ENCODE data around the gene SESN2. TPM values are rescaled to one million over a fixed set of nuclear protein-coding genes. Genes with fewer than 3 reads are reported as not detected.

Gene SESN2
- total RNA-seq, 1 experiment from 2014 or later = 36.8 TPM

DNA sequence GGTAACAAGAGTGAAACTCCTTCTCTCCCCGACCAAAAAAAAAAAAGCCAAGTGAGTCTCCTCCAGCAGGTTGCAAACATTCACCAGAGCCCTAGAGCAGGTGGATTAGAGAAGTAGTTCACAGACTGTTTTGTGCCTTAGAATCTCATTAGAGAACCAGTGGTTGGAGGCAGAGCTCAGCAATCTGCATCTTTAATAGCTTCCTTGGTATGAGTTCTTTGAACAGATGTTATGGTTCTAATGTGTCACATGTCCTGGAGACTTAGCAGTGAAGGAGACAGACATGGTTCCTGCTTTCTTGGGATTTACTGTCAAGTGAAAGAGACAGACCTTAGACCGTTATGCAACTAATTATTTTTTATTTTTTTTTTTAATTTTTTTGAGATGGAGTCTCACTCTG lies 26.8 kb downstream of the SESN2 start:
- DNase-seq (ENCODE audit: low read depth, low spot score) = no peak
- no peaks in the 10 kb centered on the region for H3K27me3 ChIP-seq (ENCODE audit: insufficient read depth, low read length)
- H3K79me2 ChIP-seq (ENCODE audit: insufficient read depth, low read length) = no peaks in the 10 kb centered on the region
- ChIA-PET CTCF (no interaction called here), POLR2A (interaction anchor here (1.7 kb wide), 1 partner anchor 37 kb away, joined by 6 read pairs; no protein-coding TSS in a partner anchor), RAD21 (ENCODE audit: low non-redundant PET in 1 of 2, low total read pairs in 2 of 2, uncharacterized antibody in 2 of 2, unreplicated experiment in 2 of 2) (no interaction called here)
- BruUV-seq (replicated peaks) = no TSS peak
- intact Hi-C loops (cut with micrococcal nuclease) = no loop called here
- H3K36me3 ChIP-seq (ENCODE audit: control insufficient read depth in 1 of 2, insufficient read depth in 2 of 2, low read length in 2 of 2) = peaks cover 0 to 1% of the 10 kb centered on the region in 2 experiments; a peak in 1 of 4 replicates
- H4K20me1 ChIP-seq (ENCODE audit: insufficient read depth) = no peaks in the 10 kb centered on the region
- TF ChIP-seq POLR2AphosphoS5 (IDR thresholded peaks at IDR 0.05; ENCODE audit: low read depth, low read length) (no peak), SRF (IDR thresholded peaks at IDR 0.05; ENCODE audit: low read depth) (no peak), FOSL1 (IDR thresholded peaks at IDR 0.05; ENCODE audit: low read depth) (no peak), CBX3 (IDR thresholded peaks at IDR 0.05; ENCODE audit: low read depth) (no peak), JUND (IDR thresholded peaks at IDR 0.05) (no peak)
- TF ChIP-seq, protein P1, sequence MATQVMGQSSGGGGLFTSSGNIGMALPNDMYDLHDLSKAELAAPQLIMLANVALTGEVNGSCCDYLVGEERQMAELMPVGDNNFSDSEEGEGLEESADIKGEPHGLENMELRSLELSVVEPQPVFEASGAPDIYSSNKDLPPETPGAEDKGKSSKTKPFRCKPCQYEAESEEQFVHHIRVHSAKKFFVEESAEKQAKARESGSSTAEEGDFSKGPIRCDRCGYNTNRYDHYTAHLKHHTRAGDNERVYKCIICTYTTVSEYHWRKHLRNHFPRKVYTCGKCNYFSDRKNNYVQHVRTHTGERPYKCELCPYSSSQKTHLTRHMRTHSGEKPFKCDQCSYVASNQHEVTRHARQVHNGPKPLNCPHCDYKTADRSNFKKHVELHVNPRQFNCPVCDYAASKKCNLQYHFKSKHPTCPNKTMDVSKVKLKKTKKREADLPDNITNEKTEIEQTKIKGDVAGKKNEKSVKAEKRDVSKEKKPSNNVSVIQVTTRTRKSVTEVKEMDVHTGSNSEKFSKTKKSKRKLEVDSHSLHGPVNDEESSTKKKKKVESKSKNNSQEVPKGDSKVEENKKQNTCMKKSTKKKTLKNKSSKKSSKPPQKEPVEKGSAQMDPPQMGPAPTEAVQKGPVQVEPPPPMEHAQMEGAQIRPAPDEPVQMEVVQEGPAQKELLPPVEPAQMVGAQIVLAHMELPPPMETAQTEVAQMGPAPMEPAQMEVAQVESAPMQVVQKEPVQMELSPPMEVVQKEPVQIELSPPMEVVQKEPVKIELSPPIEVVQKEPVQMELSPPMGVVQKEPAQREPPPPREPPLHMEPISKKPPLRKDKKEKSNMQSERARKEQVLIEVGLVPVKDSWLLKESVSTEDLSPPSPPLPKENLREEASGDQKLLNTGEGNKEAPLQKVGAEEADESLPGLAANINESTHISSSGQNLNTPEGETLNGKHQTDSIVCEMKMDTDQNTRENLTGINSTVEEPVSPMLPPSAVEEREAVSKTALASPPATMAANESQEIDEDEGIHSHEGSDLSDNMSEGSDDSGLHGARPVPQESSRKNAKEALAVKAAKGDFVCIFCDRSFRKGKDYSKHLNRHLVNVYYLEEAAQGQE (IDR thresholded peaks at IDR 0.05; ENCODE audit: low read depth) = no peak
- peaks cover 0 to 6% of the 10 kb centered on the region in 2 experiments; a peak in 2 of 4 replicates for H3K4me1 ChIP-seq (ENCODE audit: control insufficient read depth in 1 of 2, insufficient read depth in 2 of 2, low read length in 2 of 2)
- no peak overlapping the region for H3K4me3 ChIP-seq (replicated peaks in 1 of 2; ENCODE audit: low read depth in 1 of 2, low read length in 2 of 2)
- no peak overlapping the region for H3K4me2 ChIP-seq (ENCODE audit: low read length)
- no peak overlapping the region for H3K27ac ChIP-seq (ENCODE audit: low read depth, low read length)
- no peaks in the 10 kb centered on the region for H3K9me3 ChIP-seq (ENCODE audit: control insufficient read depth in 1 of 2, insufficient read depth in 1 of 2, low read depth in 1 of 2, low read length in 2 of 2)
- no peak overlapping the region for H2AFZ ChIP-seq (ENCODE audit: low read depth, low read length, poor library complexity, severe bottlenecking)
- ATAC-seq = no peak
- no peak overlapping the region for H3K9ac ChIP-seq (ENCODE audit: low read length)
- no peaks in the 10 kb centered on the region for H3K9me2 ChIP-seq (ENCODE audit: insufficient read depth)

DNA sequence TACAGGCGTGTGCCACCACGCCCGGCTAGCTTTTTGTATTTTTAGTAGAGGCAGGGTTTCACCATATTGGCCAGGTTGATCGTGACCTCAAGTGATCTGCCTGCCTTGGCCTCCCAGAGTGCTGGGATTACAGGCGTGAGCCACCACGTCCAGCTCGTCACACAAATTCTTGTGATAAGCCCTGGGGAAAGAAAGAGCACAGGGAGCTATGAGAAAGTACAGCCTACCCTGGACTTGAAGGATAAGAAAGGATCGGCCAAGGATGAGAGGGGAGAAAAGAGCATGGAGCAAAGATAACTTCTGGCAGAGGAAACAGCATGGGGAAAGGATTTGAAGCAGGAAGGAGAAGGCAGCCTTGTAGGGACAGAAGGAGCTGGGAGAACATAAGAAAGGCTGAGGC lies 29.2 kb downstream of the SESN2 start:
- no peak overlapping the region for H3K4me2 ChIP-seq (ENCODE audit: low read length)
- H3K79me2 ChIP-seq (ENCODE audit: insufficient read depth, low read length) = no peaks in the 10 kb centered on the region
- H3K9me2 ChIP-seq (ENCODE audit: insufficient read depth) = no peaks in the 10 kb centered on the region
- peaks cover 0 to 6% of the 10 kb centered on the region in 2 experiments; a peak in 2 of 4 replicates for H3K4me1 ChIP-seq (ENCODE audit: control insufficient read depth in 1 of 2, insufficient read depth in 2 of 2, low read length in 2 of 2)
- ATAC-seq (no peak), DNase-seq (ENCODE audit: low read depth, low spot score) (no peak)
- CTCF ChIA-PET = no interaction called here
- BruUV-seq (replicated peaks) = no TSS peak
- no peak overlapping the region for H2AFZ ChIP-seq (ENCODE audit: low read depth, low read length, poor library complexity, severe bottlenecking)
- no peak overlapping the region for H3K4me3 ChIP-seq (replicated peaks in 1 of 2; ENCODE audit: low read depth in 1 of 2, low read length in 2 of 2)
- H3K27ac ChIP-seq (ENCODE audit: low read depth, low read length) = no peak overlapping the region
- H3K27me3 ChIP-seq (ENCODE audit: insufficient read depth, low read length) = no peaks in the 10 kb centered on the region
- intact Hi-C loops (cut with micrococcal nuclease) = no loop called here
- H3K9me3 ChIP-seq (ENCODE audit: control insufficient read depth in 1 of 2, insufficient read depth in 1 of 2, low read depth in 1 of 2, low read length in 2 of 2) = no peaks in the 10 kb centered on the region
- RAD21 ChIA-PET (ENCODE audit: low non-redundant PET in 1 of 2, low total read pairs in 2 of 2, uncharacterized antibody in 2 of 2, unreplicated experiment in 2 of 2) = no interaction called here
- no peak for TF ChIP-seq CEBPB (IDR thresholded peaks at IDR 0.05; ENCODE audit: low read depth)
- TF ChIP-seq, protein P2, sequence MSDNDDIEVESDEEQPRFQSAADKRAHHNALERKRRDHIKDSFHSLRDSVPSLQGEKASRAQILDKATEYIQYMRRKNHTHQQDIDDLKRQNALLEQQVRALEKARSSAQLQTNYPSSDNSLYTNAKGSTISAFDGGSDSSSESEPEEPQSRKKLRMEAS (IDR thresholded peaks at IDR 0.05) = no peak
- TF ChIP-seq SP1 (IDR thresholded peaks at IDR 0.05; ENCODE audit: low read depth) = no peak
- TF ChIP-seq JUND (IDR thresholded peaks at IDR 0.05) = no peak
- TF ChIP-seq YY1 (IDR thresholded peaks at IDR 0.05; ENCODE audit: extremely low read depth, insufficient replicate concordance, low read depth, low read length) = no peak
- TF ChIP-seq FOSL1 (IDR thresholded peaks at IDR 0.05; ENCODE audit: low read depth) = no peak
- no peaks in the 10 kb centered on the region for H4K20me1 ChIP-seq (ENCODE audit: insufficient read depth)
- no peak overlapping the region for H3K9ac ChIP-seq (ENCODE audit: low read length)
- H3K36me3 ChIP-seq (ENCODE audit: control insufficient read depth in 1 of 2, insufficient read depth in 2 of 2, low read length in 2 of 2) = no peaks in the 10 kb centered on the region
- POLR2A ChIA-PET = no interaction called here
